Osteocyte (in vitro differentiated cells): ENCODE results near the gene PQBP1. TPM values are rescaled to one million over a fixed set of nuclear protein-coding genes. Genes with fewer than 3 reads are reported as not detected.

Source experiments
- DNase-seq: peaks from one replicate; pipeline ENCODE4 v3.0.0; 2021; ENCODE audit warnings: mixed read lengths; ENCODE audit not compliant: unreplicated experiment; ENCODE audit errors: extremely low spot score
- H3K27ac Mint-ChIP-seq: one replicate; pipeline ENCODE4 v1.8.0; 2021; ENCODE audit warnings: mild to moderate bottlenecking, mixed read lengths; ENCODE audit not compliant: unreplicated experiment
- H3K27me3 Mint-ChIP-seq: one replicate; pipeline ENCODE4 v1.8.0; 2021; ENCODE audit warnings: mixed read lengths; ENCODE audit not compliant: unreplicated experiment
- H3K36me3 Mint-ChIP-seq: one replicate; pipeline ENCODE4 v1.8.0; 2021; ENCODE audit warnings: mixed read lengths; ENCODE audit not compliant: unreplicated experiment
- H3K4me1 Mint-ChIP-seq: one replicate; pipeline ENCODE4 v1.8.0; 2021; ENCODE audit warnings: mixed read lengths; ENCODE audit not compliant: unreplicated experiment
- H3K4me3 Mint-ChIP-seq: one replicate; pipeline ENCODE4 v1.8.0; 2021; ENCODE audit warnings: mild to moderate bottlenecking, moderate library complexity, mixed read lengths; ENCODE audit not compliant: unreplicated experiment
- H3K9me3 Mint-ChIP-seq: one replicate; pipeline ENCODE4 v1.8.0; 2021; ENCODE audit warnings: mixed read lengths; ENCODE audit not compliant: unreplicated experiment
- CTCF ChIP-seq: fragments of 200-600 bp; sonication (generic); IDR thresholded peaks from 2 replicates; pipeline ENCODE4 v1.5.0; 2021; ENCODE audit warnings: antibody characterized with exemption, mild to moderate bottlenecking, moderate library complexity
- total RNA-seq: library from RNA; stranded (reverse); gene quantifications from 2 replicates; pipeline ENCODE4 v1.2.1, GENCODE V29; 2021

Gene PQBP1
- total RNA-seq, 1 donor from 2014 or later, result 78.3 TPM

DNA sequence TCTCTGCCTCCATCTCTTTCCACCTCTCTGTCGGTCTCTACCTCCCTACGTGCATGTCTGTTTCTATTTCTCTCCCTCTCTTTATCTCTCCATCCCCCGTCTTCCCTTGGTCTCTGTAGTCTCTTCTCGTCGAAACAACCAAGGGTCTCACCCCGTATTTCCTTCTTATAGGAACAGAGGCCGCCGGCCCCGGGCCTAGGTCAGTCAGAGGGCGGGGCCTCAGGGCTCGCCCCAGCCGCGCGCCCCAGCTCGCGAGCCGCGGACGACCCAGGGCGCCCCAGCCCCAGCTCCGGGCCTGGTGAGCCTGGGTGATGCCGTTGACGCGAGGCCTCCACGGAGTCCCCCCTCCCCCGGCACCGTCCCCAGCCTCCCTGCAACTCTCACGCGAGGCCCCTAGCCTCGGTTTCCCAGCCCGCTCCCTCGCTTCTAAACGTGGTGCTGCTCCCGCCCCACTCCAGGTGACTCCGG is 6.8 kb upstream of the PQBP1 start:
- Mint-ChIP-seq H3K4me3 (peak overlapping the region; percentile 74), H3K27ac (peak overlapping the region; percentile 67), H3K9me3 (no peaks in the 10 kb centered on the region), H3K27me3 (no peaks in the 10 kb centered on the region), H3K36me3 (peaks cover 1% of the 10 kb centered on the region), H3K4me1 (peaks cover 10% of the 10 kb centered on the region)
- no peak for DNase-seq
- TF ChIP-seq CTCF, result no peak

DNA sequence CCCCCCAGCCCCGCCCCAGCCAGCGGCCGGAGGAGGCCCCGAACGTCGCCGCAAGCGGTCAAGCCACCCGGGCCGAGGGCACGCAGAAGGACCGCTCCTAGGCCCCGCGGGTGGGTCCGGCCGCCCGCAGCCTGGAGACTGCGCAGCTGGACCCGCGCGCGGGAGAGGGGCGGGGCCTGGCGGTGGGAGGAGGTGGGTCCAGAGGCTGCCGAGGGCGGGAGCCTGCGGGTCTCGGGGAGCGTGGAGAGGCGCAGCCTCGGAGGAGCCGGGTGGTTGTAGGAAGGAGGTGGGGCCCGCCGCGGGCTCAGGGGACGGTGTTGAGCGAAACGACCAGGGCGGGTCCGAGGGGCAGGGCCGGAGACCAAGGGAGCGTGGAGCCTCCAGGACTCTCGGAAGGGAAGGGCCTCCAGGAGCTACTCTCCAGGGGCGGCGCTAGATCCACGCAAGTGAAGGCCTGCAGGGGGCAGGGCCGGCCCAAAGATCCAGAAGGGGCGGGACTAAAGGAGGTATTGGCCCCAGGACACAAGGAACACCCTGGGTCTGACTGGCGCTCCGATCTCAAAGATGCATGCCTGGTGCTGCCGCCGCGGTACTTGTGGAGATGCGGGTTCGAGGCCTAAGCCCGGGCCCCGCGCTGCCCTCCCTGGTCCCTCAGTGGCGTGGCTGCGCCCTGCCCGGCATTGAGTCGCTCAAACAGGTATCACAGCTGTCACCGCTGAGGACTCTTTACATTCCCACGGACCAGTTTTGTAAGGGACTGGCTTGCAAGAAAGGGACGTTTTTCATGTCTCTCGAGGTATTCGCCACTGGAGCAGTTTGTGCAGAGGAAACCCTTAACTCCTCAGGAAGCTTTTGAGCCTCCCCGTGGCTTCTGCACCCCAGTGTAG is 6.1 kb upstream of the PQBP1 start:
- H3K27ac Mint-ChIP-seq, result no peak overlapping the region
- no peaks in the 10 kb centered on the region for H3K9me3 Mint-ChIP-seq
- no peaks in the 10 kb centered on the region for H3K27me3 Mint-ChIP-seq
- peaks cover 14% of the 10 kb centered on the region for H3K4me1 Mint-ChIP-seq
- TF ChIP-seq CTCF, result peak; percentile 55
- H3K36me3 Mint-ChIP-seq, result peaks cover 1% of the 10 kb centered on the region
- peak overlapping the region; percentile 74 for H3K4me3 Mint-ChIP-seq
- DNase-seq, result peak; percentile 90

DNA sequence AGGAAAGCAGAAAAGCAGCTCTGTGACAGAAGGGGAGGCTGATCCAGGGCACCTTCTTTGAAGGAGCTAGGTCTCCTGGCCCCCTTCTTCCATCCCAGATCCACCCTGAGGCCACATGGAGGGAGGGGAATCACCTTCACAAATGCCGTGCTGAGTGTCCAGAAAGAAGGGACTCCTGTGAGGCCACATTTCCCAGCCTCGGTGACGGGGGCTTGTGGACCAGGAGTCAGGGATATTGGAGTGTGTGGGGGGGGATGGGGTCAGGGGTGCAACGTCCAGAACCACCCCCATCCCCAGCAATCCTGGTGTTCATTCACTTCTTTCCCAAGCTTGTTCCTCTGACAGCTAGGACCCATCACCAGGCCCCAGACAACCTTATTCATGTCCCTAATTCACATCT is 4.8 kb upstream of the PQBP1 start:
- no peak overlapping the region for H3K27ac Mint-ChIP-seq
- peak overlapping the region; percentile 4 for H3K4me3 Mint-ChIP-seq
- no peaks in the 10 kb centered on the region for H3K27me3 Mint-ChIP-seq
- H3K9me3 Mint-ChIP-seq, result no peaks in the 10 kb centered on the region
- peaks cover 1% of the 10 kb centered on the region for H3K36me3 Mint-ChIP-seq
- no peak for TF ChIP-seq CTCF
- H3K4me1 Mint-ChIP-seq, result peaks cover 18% of the 10 kb centered on the region
- no peak for DNase-seq

- no peak for TF ChIP-seq CTCF
- H3K36me3 Mint-ChIP-seq, result peaks cover 1% of the 10 kb centered on the region
- H3K27ac Mint-ChIP-seq, result no peak overlapping the region
- H3K4me3 Mint-ChIP-seq, result no peak overlapping the region
- H3K27me3 Mint-ChIP-seq, result no peaks in the 10 kb centered on the region
- DNase-seq, result no peak
- no peaks in the 10 kb centered on the region for H3K9me3 Mint-ChIP-seq
- peaks cover 23% of the 10 kb centered on the region for H3K4me1 Mint-ChIP-seq
These were observed 4.0 kb upstream of the PQBP1 start for GRCh38 chrX:48893556-48894348.

- no peak for DNase-seq
- no peaks in the 10 kb centered on the region for H3K9me3 Mint-ChIP-seq
- H3K36me3 Mint-ChIP-seq, result peaks cover 1% of the 10 kb centered on the region
- peaks cover 23% of the 10 kb centered on the region for H3K4me1 Mint-ChIP-seq
- no peaks in the 10 kb centered on the region for H3K27me3 Mint-ChIP-seq
- TF ChIP-seq CTCF, result no peak
- H3K27ac Mint-ChIP-seq, result no peak overlapping the region
- H3K4me3 Mint-ChIP-seq, result no peak overlapping the region
These were observed 2.8 kb upstream of the PQBP1 start for GRCh38 chrX:48894891-48895290.
